CD4-positive, alpha-beta T cell (primary cell): Measurements from ENCODE around the gene FKBP4. TPM values are rescaled to one million over a fixed set of nuclear protein-coding genes. Genes with fewer than 3 reads are reported as not detected.

Experiments
- ATAC-seq: fragments of 200-7000 bp; cut with Tn5 transposase; one replicate; pipeline ENCODE4 v1.10.0; 2022; ENCODE audit warnings: mild to moderate bottlenecking; ENCODE audit not compliant: poor library complexity
- CTCF ChIA-PET: fragments of 350-600 bp; sonication (Branson Sonifier 250); formaldehyde crosslinking; loops from one replicate; lab custom pipeline; 2021; ENCODE audit warnings: antibody characterized with exemption, inconsistent platforms; lab: Charles Lee
- POLR2A ChIA-PET: fragments of 350-600 bp; sonication (Branson Sonifier 250); formaldehyde crosslinking; loops from one replicate; lab custom pipeline; 2021; ENCODE audit warnings: antibody characterized with exemption, inconsistent platforms; lab: Charles Lee
- DNase-seq, 14 experiments: peaks; one replicate each; pipeline ENCODE4 v3.0.0-alpha.2; 2013 to 2020; ENCODE audit warnings: mixed read lengths in 2 of 14
- H3K27ac ChIP-seq, 2 donors: one replicate each; pipeline versions ENCODE4 v1.5.1 to v1.7.0; 2013; ENCODE audit warnings: low read length in 2 of 2, low read depth in 1 of 2, mild to moderate bottlenecking in 1 of 2
- H3K27me3 ChIP-seq, 2 experiments: 1 replicate in 1 of 2; 2 replicates in 1 of 2; pipeline versions ENCODE4 v1.6.1 to v1.7.0; 2013; ENCODE audit warnings: low read length in 2 of 2, control low read depth in 1 of 2, mild to moderate bottlenecking in 1 of 2, moderate library complexity in 1 of 2; ENCODE audit not compliant: insufficient read depth in 2 of 2, control insufficient read depth in 1 of 2
- H3K36me3 ChIP-seq: one replicate; pipeline ENCODE4 v1.6.1; 2013; ENCODE audit warnings: low read length, control low read depth; ENCODE audit not compliant: insufficient read depth
- H3K4me1 ChIP-seq: one replicate; pipeline ENCODE4 v1.6.1; 2013; ENCODE audit warnings: low read length, control low read depth; ENCODE audit not compliant: insufficient read depth
- H3K4me3 ChIP-seq: one replicate; pipeline ENCODE4 v1.5.1; 2013; ENCODE audit warnings: mild to moderate bottlenecking, low read length, moderate library complexity
- H3K9me3 ChIP-seq, 2 experiments: 1 replicate in 1 of 2; 2 replicates in 1 of 2; pipeline versions ENCODE4 v1.6.1 to v1.7.0; 2013; ENCODE audit warnings: low read length in 2 of 2, mild to moderate bottlenecking in 2 of 2, control low read depth in 1 of 2, moderate library complexity in 1 of 2; ENCODE audit not compliant: control insufficient read depth in 1 of 2, insufficient read depth in 1 of 2
- H3K27ac Mint-ChIP-seq: one replicate; pipeline ENCODE4 v1.8.0; 2020; ENCODE audit warnings: mixed read lengths
- H3K27me3 Mint-ChIP-seq: one replicate; pipeline ENCODE4 v1.8.0; 2021; ENCODE audit warnings: mixed read lengths
- H3K36me3 Mint-ChIP-seq: one replicate; pipeline ENCODE4 v1.8.0; 2021; ENCODE audit warnings: low read depth, mixed read lengths
- H3K4me1 Mint-ChIP-seq: one replicate; pipeline ENCODE4 v1.8.0; 2021; ENCODE audit warnings: low read depth, mixed read lengths
- H3K4me3 Mint-ChIP-seq: one replicate; pipeline ENCODE4 v1.8.0; 2020; ENCODE audit warnings: mild to moderate bottlenecking, mixed read lengths
- H3K9me3 Mint-ChIP-seq: one replicate; pipeline ENCODE4 v1.8.0; 2020; ENCODE audit warnings: mixed read lengths
- intact Hi-C, 2 experiments: fragments of 100-400 bp; cut with DNase I in 1 of 2; cut with micrococcal nuclease in 1 of 2; formaldehyde crosslinking; loops; one replicate each; pipeline versions ENCODE4 v1.15.1 to v1.9.0; 2023 to 2025; cut with DNase I, micrococcal nuclease
- total RNA-seq, 174 experiments: library from RNA in 2 of 174; stranded (reverse) in 2 of 174; gene quantifications; one replicate each; pipeline ENCODE4 v1.2.3 and lab custom pipeline; 2021 to 2026
- TF ChIP-seq, protein P1 (sequence below): fragments of 200-600 bp; IDR thresholded peaks from one replicate; pipeline ENCODE4 v1.8.0; 2022; ENCODE audit warnings: antibody characterized with exemption, mild to moderate bottlenecking

FKBP4 gene
- total RNA-seq, 2 experiments from 2014 or later: 35.7 to 40.3 TPM

DNA sequence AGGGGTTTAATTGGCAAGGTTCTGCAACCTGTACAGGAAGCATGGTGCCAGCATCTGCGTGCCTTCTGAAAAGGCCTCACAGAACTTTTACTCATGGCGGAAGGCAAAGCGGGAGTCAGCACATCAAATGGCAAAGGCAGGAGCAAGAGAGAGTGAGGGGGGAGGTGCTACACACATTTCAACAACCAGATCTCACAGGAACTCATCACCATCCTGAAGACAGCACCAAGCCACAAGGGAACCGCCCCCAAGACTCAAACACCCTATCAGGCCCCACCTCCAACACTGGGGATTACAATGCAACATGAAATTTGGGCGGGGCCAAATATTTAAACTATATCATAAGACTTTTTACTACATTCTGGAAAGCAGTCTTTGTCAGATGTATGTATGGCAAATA lies 38.0 kb upstream of the FKBP4 start:
- DNase-seq (no peak), ATAC-seq (no peak)
- H3K4me1 ChIP-seq: peaks cover 5% of the 10 kb centered on the region
- intact Hi-C loops: no loop called here
- H3K36me3 Mint-ChIP-seq: no peaks in the 10 kb centered on the region
- H3K9me3 ChIP-seq: peaks cover 0 to 13% of the 10 kb centered on the region in 2 experiments
- no peak overlapping the region for H3K4me3 ChIP-seq
- no peak overlapping the region for H3K27ac ChIP-seq
- no peaks in the 10 kb centered on the region for H3K36me3 ChIP-seq
- peaks cover 4% of the 10 kb centered on the region in 2 experiments for H3K27me3 ChIP-seq
- H3K27me3 Mint-ChIP-seq: peaks cover 48% of the 10 kb centered on the region
- no peak overlapping the region for H3K27ac Mint-ChIP-seq
- TF ChIP-seq, protein P1, sequence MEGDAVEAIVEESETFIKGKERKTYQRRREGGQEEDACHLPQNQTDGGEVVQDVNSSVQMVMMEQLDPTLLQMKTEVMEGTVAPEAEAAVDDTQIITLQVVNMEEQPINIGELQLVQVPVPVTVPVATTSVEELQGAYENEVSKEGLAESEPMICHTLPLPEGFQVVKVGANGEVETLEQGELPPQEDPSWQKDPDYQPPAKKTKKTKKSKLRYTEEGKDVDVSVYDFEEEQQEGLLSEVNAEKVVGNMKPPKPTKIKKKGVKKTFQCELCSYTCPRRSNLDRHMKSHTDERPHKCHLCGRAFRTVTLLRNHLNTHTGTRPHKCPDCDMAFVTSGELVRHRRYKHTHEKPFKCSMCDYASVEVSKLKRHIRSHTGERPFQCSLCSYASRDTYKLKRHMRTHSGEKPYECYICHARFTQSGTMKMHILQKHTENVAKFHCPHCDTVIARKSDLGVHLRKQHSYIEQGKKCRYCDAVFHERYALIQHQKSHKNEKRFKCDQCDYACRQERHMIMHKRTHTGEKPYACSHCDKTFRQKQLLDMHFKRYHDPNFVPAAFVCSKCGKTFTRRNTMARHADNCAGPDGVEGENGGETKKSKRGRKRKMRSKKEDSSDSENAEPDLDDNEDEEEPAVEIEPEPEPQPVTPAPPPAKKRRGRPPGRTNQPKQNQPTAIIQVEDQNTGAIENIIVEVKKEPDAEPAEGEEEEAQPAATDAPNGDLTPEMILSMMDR: no peak
- no peaks in the 10 kb centered on the region for H3K4me1 Mint-ChIP-seq
- ChIA-PET POLR2A (no interaction called here), CTCF (no interaction called here)
- no peak overlapping the region for H3K4me3 Mint-ChIP-seq
- H3K9me3 Mint-ChIP-seq: peaks cover 2% of the 10 kb centered on the region

- no peak for ATAC-seq
- no peaks in the 10 kb centered on the region for H3K36me3 ChIP-seq
- H3K9me3 ChIP-seq: no peaks in the 10 kb centered on the region
- H3K9me3 Mint-ChIP-seq: peaks cover 2% of the 10 kb centered on the region
- H3K27me3 ChIP-seq: peaks cover 0 to 4% of the 10 kb centered on the region in 2 experiments
- TF ChIP-seq, protein P1: no peak
- H3K4me1 Mint-ChIP-seq: no peaks in the 10 kb centered on the region
- H3K4me1 ChIP-seq: no peaks in the 10 kb centered on the region
- H3K4me3 Mint-ChIP-seq: no peak overlapping the region
- DNase-seq: no peak
- H3K4me3 ChIP-seq: no peak overlapping the region
- H3K27me3 Mint-ChIP-seq: peaks cover 34% of the 10 kb centered on the region
- intact Hi-C loops: no loop called here
- H3K27ac Mint-ChIP-seq: no peak overlapping the region
- H3K27ac ChIP-seq: no peak overlapping the region
- POLR2A ChIA-PET: no interaction called here
- CTCF ChIA-PET: no interaction called here
- no peaks in the 10 kb centered on the region for H3K36me3 Mint-ChIP-seq
Measured at GRCh38 chr12:2759733-2760132, 35.0 kb upstream of the FKBP4 start.

DNA sequence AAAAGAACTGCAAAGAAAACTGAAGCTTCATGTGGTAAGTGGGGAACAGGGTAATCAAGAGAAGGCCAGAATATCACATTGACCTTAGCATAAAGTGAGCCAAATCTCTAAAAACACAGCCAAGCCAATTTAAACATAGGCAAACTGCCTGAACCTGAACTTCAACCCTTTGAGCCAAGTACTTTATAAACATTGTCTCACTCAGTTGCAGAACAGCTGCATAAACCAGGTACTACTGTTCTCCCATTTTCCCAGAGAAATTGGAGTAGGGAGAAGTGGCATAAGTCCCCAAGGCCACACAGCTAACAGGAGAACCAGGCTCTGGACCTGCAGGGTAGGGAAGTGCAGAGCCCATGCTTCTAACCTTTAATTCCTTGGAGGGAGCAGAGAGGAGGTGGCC lies 30.4 kb upstream of the FKBP4 start:
- intact Hi-C loops: no loop called here

More for the DNA sequence above, 30.4 kb upstream of the FKBP4 start:
- H3K36me3 ChIP-seq: no peaks in the 10 kb centered on the region
- no peaks in the 10 kb centered on the region for H3K9me3 ChIP-seq
- no peak overlapping the region for H3K4me3 ChIP-seq
- Mint-ChIP-seq H3K9me3 (no peaks in the 10 kb centered on the region), H3K4me1 (no peaks in the 10 kb centered on the region), H3K27ac (no peak overlapping the region), H3K36me3 (no peaks in the 10 kb centered on the region), H3K27me3 (no peaks in the 10 kb centered on the region), H3K4me3 (no peak overlapping the region)
- CTCF ChIA-PET: interaction anchor here (0.8 kb wide), 1 partner anchor 20 kb away, joined by 3 read pairs; no protein-coding TSS in a partner anchor
- TF ChIP-seq, protein P1: no peak
- H3K4me1 ChIP-seq: no peaks in the 10 kb centered on the region
- POLR2A ChIA-PET: no interaction called here
- DNase-seq: no peak
- no peak overlapping the region for H3K27ac ChIP-seq
- H3K27me3 ChIP-seq: no peaks in the 10 kb centered on the region
- no peak for ATAC-seq
